Measurements from ENCODE around the gene BEX1. TPM values are rescaled to one million over a fixed set of nuclear protein-coding genes. Genes with fewer than 3 reads are reported as not detected.

The BEX1 gene
- total and polyA plus RNA-seq, 2 of the 8 experiments (the other 6 are each of a cell fraction or from before 2014, with no cell fraction given), result 61.0 to 75.2 TPM

GRCh38 chrX:103061486-103061885 is 2.5 kb downstream of the BEX1 start:
- H3K9me3 ChIP-seq (ENCODE audit: insufficient read depth in 2 of 2, low read depth in 1 of 2, low read length in 1 of 2), result no peaks in the 10 kb centered on the region
- CTCF ChIA-PET (ENCODE audit: partially characterized antibody), result no interaction called here
- no peak overlapping the region for H3K4me2 ChIP-seq (ENCODE audit: insufficient read depth in 1 of 2, low read depth in 2 of 2, low read length in 2 of 2)
- no peaks in the 10 kb centered on the region; the same call in 1 of the 2 replicates for H3K23me2 ChIP-seq (ENCODE audit: low read depth, low read length)
- H4K5ac ChIP-seq (ENCODE audit: insufficient read length, low read depth, low read length), result no peak overlapping the region
- H2BK20ac ChIP-seq (ENCODE audit: low read length), result no peak overlapping the region
- no peak overlapping the region for H2BK15ac ChIP-seq (ENCODE audit: low read length)
- H4K91ac ChIP-seq (replicated peaks; ENCODE audit: insufficient read length, low read length), result no peak overlapping the region
- no peaks in the 10 kb centered on the region for H4K20me1 ChIP-seq (replicated peaks in 1 of 2; ENCODE audit: control insufficient read depth in 1 of 2, insufficient read depth in 2 of 2, low read length in 2 of 2)
- no peaks in the 10 kb centered on the region for H3K27me3 ChIP-seq (replicated peaks in 1 of 4; ENCODE audit: control insufficient read depth in 3 of 4, extremely low read depth in 1 of 4, insufficient read depth in 3 of 4, low read length in 3 of 4)
- H3K4me1 ChIP-seq (replicated peaks in 1 of 4; ENCODE audit: control insufficient read depth in 3 of 4, insufficient read depth in 4 of 4, low read length in 3 of 4), result peaks cover 0 to 3% (median 0%) of the 10 kb centered on the region in 4 experiments; a peak in 1 of 7 replicates
- H3K4ac ChIP-seq (replicated peaks; ENCODE audit: insufficient read length, low read depth, low read length), result no peak overlapping the region
- FAIRE-seq, result no peak
- no peak for DNase-seq (ENCODE audit: low read depth in 1 of 2, low spot score in 2 of 2)
- no peaks in the 10 kb centered on the region for H3K79me1 ChIP-seq (ENCODE audit: low read depth, low read length)
- POLR2A ChIA-PET (ENCODE audit: partially characterized antibody), result no interaction called here
- no peak overlapping the region for H3K14ac ChIP-seq (ENCODE audit: insufficient read length)
- no peak overlapping the region for H2AK5ac ChIP-seq (ENCODE audit: low read depth, low read length)
- H3K9ac ChIP-seq (replicated peaks in 1 of 4; ENCODE audit: extremely low read depth in 1 of 4, low read depth in 3 of 4, low read length in 3 of 4), result no peak overlapping the region
- H3K23ac ChIP-seq (ENCODE audit: insufficient read length), result no peak overlapping the region
- no peak overlapping the region for H2AFZ ChIP-seq (ENCODE audit: low read length)
- H2BK12ac ChIP-seq (ENCODE audit: low read depth, low read length), result no peak overlapping the region
- H3K4me3 ChIP-seq (ENCODE audit: extremely low read depth in 1 of 4, insufficient read depth in 2 of 4, low read depth in 3 of 4, low read length in 4 of 4), result no peak overlapping the region
- no peak overlapping the region for H3K27ac ChIP-seq (ENCODE audit: low read depth, low read length)
- no peak overlapping the region for H3K56ac ChIP-seq (replicated peaks; ENCODE audit: insufficient read length, low read depth, low read length)
- 64% methylated on average over 2 of the region's 3 CpGs; no CpG with 5 or more reads in 1 of the 2 experiments for WGBS, 2 experiments (ENCODE audit: extremely low coverage in 1 of 2, insufficient coverage in 1 of 2, insufficient read length in 1 of 2, insufficient replicate concordance in 2 of 2, low coverage in 1 of 2, low lambda C conversion rate in 2 of 2, missing lambda C conversion rate in 1 of 2)
- no peak overlapping the region for H4K8ac ChIP-seq (ENCODE audit: extremely low read depth, insufficient read depth, low read length)
- no peaks in the 10 kb centered on the region for H3K79me2 ChIP-seq (ENCODE audit: control insufficient read depth in 1 of 2, insufficient read depth in 2 of 2, low read length in 2 of 2)
- H3K18ac ChIP-seq (ENCODE audit: extremely low read depth, low read length), result no peak overlapping the region
- H2BK120ac ChIP-seq (replicated peaks; ENCODE audit: low read depth, low read length), result no peak overlapping the region
- H2BK5ac ChIP-seq (ENCODE audit: low read depth, low read length), result no peak overlapping the region
- H3K36me3 ChIP-seq (ENCODE audit: control insufficient read depth in 2 of 4, insufficient read depth in 4 of 4, low read length in 3 of 4), result no peaks in the 10 kb centered on the region; a peak in 1 of 8 replicates
- TF ChIP-seq POLR2A (IDR thresholded peaks at IDR 0.05; ENCODE audit: control extremely low read depth in 1 of 2, low read depth in 2 of 2, low read length in 2 of 2), result no peak
- TF ChIP-seq SP1 (IDR thresholded peaks at IDR 0.05; ENCODE audit: low read depth, low read length), result no peak
- no peak for TF ChIP-seq KDM1A (IDR thresholded peaks at IDR 0.05; ENCODE audit: borderline replicate concordance, low read length)
- TF ChIP-seq JUN (IDR thresholded peaks at IDR 0.05; ENCODE audit: low read depth, low read length), result no peak
- no peak for TF ChIP-seq EGR1 (IDR thresholded peaks at IDR 0.05; ENCODE audit: borderline replicate concordance, low read depth, low read length)
- no peak for TF ChIP-seq KDM4A (IDR thresholded peaks at IDR 0.05; ENCODE audit: low read depth, low read length, severe bottlenecking)
- TF ChIP-seq TBP (IDR thresholded peaks at IDR 0.05; ENCODE audit: low read depth, low read length), result no peak
- TF ChIP-seq SIX5 (IDR thresholded peaks at IDR 0.05; ENCODE audit: low read depth, low read length), result no peak
- no peak for TF ChIP-seq CHD2 (IDR thresholded peaks at IDR 0.05; ENCODE audit: low read length)
- TF ChIP-seq YY1 (IDR thresholded peaks at IDR 0.05; ENCODE audit: low read depth, low read length), result no peak
- no peak for TF ChIP-seq BCL11A (IDR thresholded peaks at IDR 0.05; ENCODE audit: low read depth in 2 of 2, low read length in 2 of 2)
- TF ChIP-seq ASH2L (IDR thresholded peaks at IDR 0.05; ENCODE audit: low read length), result no peak
- no peak for TF ChIP-seq CTCF (IDR thresholded peaks at IDR 0.05; ENCODE audit: control extremely low read depth in 1 of 3, insufficient read depth in 1 of 3, low read depth in 1 of 3, low read length in 3 of 3)
- no peak for TF ChIP-seq POLR2AphosphoS5 (IDR thresholded peaks at IDR 0.05; ENCODE audit: low read depth, low read length)

All from H1 (cell line).